ENCODE data around the gene TMEM258. TPM values are rescaled to one million over a fixed set of nuclear protein-coding genes. Genes with fewer than 3 reads are reported as not detected.

TMEM258 gene
- total and polyA plus RNA-seq, 2 of the 4 experiments (the other 2 are of a cell fraction): 107 to 280 TPM

- CTCF ChIA-PET: interaction anchor here (1.0 kb wide), 1 partner anchor 18 kb away, joined by 3 read pairs; no protein-coding TSS in a partner anchor
- DNase-seq: no peak
These were observed 26.7 kb downstream of the TMEM258 start for GRCh38 chr11:61765550-61766253.

More at GRCh38 chr11:61765550-61766253, 26.7 kb downstream of the TMEM258 start:
- no peak overlapping the region for H4K91ac ChIP-seq (ENCODE audit: insufficient read depth, low read depth, low read length)
- BruUV-seq (replicated peaks): no TSS peak
- no peaks in the 10 kb centered on the region for H3K36me3 ChIP-seq (ENCODE audit: control insufficient read depth, insufficient read depth, low read length)
- no peak overlapping the region for H3K4me3 ChIP-seq (ENCODE audit: insufficient read depth, low read depth, low read length)
- no peak overlapping the region for H3K56ac ChIP-seq (ENCODE audit: extremely low read depth, insufficient read depth, low read length)
- H3K27ac ChIP-seq (ENCODE audit: insufficient read depth, low read length): no peak overlapping the region
- H3K9me1 ChIP-seq (ENCODE audit: insufficient read depth, low read length): no peaks in the 10 kb centered on the region
- intact Hi-C loops (cut with micrococcal nuclease): no loop called here
- no peak overlapping the region for H2BK5ac ChIP-seq (ENCODE audit: low read depth, low read length, poor library complexity, severe bottlenecking)
- no peak overlapping the region for H3K18ac ChIP-seq (ENCODE audit: low read depth, low read length)
- H3K4me2 ChIP-seq (ENCODE audit: low read depth, low read length): no peak overlapping the region
- H3K14ac ChIP-seq (replicated peaks; ENCODE audit: low read depth, low read length): no peak overlapping the region
- H3K4me1 ChIP-seq (ENCODE audit: control insufficient read depth, insufficient read depth, low read length): peaks cover 10% of the 10 kb centered on the region
- no peak overlapping the region for H2AK5ac ChIP-seq (ENCODE audit: low read depth, low read length)
- POLR2A ChIA-PET (ENCODE audit: unreplicated experiment): no interaction called here
- in situ Hi-C loops (cut with MboI; ENCODE audit: low sequenced_read_pairs): no loop called here
- 75% methylated on average over 4 of the region's 26 CpGs; no CpG with 5 or more reads in 1 of the 2 experiments for WGBS, 2 experiments (ENCODE audit: extremely low coverage in 2 of 2, insufficient read length in 1 of 2)
- H2BK20ac ChIP-seq (ENCODE audit: low read depth, low read length): no peak overlapping the region
- no peak overlapping the region for H4K5ac ChIP-seq (ENCODE audit: low read depth, low read length)
- no peaks in the 10 kb centered on the region; the same call in 1 of the 2 replicates for H3K27me3 ChIP-seq (ENCODE audit: control insufficient read depth, insufficient read depth, low read length)
- no peaks in the 10 kb centered on the region for H4K20me1 ChIP-seq (ENCODE audit: insufficient read depth, low read length)
- no peaks in the 10 kb centered on the region for H3K9me3 ChIP-seq (ENCODE audit: control insufficient read depth, insufficient read depth, low read length)
- dilution Hi-C loops (cut with HindIII; ENCODE audit: low sequenced_read_pairs, unreplicated experiment): no loop called here
- H3K23ac ChIP-seq (ENCODE audit: low read depth, low read length): no peak overlapping the region
- H2AK9ac ChIP-seq (replicated peaks; ENCODE audit: low read depth, low read length, poor library complexity): no peak overlapping the region
- peak overlapping the region; percentile 3 for H2AFZ ChIP-seq (replicated peaks; ENCODE audit: low read length, poor library complexity)
- TF ChIP-seq, protein P1, sequence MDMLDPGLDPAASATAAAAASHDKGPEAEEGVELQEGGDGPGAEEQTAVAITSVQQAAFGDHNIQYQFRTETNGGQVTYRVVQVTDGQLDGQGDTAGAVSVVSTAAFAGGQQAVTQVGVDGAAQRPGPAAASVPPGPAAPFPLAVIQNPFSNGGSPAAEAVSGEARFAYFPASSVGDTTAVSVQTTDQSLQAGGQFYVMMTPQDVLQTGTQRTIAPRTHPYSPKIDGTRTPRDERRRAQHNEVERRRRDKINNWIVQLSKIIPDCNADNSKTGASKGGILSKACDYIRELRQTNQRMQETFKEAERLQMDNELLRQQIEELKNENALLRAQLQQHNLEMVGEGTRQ (IDR thresholded peaks at IDR 0.05; ENCODE audit: low read depth, low read length): no peak
- TF ChIP-seq FOS (IDR thresholded peaks at IDR 0.05; ENCODE audit: low read depth, low read length) (no peak), POLR2A (IDR thresholded peaks at IDR 0.05; ENCODE audit: low read depth, low read length) (no peak), RCOR1 (IDR thresholded peaks at IDR 0.05; ENCODE audit: insufficient replicate concordance, low read length) (no peak), RAD21 (IDR thresholded peaks at IDR 0.05; ENCODE audit: low read length) (no peak), CEBPB (IDR thresholded peaks at IDR 0.05; ENCODE audit: low read depth, low read length) (no peak)
- H2BK120ac ChIP-seq (ENCODE audit: low read depth, low read length): no peak overlapping the region
- peak overlapping the region in 1 of 2 experiments; percentile 31; a peak in 2 of 4 replicates for H4K8ac ChIP-seq (ENCODE audit: low read depth in 2 of 2, low read length in 2 of 2)
- no peak for ATAC-seq (ENCODE audit: low read depth)
- H3K4ac ChIP-seq (ENCODE audit: low read depth, low read length): no peak overlapping the region
- H3K9ac ChIP-seq (ENCODE audit: low read depth, low read length): no peak overlapping the region
- no peaks in the 10 kb centered on the region; a peak in 1 of 4 replicates for H3K79me1 ChIP-seq (ENCODE audit: low read depth in 1 of 2, low read length in 2 of 2)
- H2BK15ac ChIP-seq (ENCODE audit: low read depth, low read length): no peak overlapping the region

Measured in IMR-90 (cell line).